Putamen (tissue), 1 donor: ENCODE results near the gene ZNF618.

Experiments
- DNase-seq: peaks from one replicate; pipeline ENCODE4 v3.0.0-alpha.2; 2016; ENCODE audit warnings: low spot score

ZNF618 gene

DNA sequence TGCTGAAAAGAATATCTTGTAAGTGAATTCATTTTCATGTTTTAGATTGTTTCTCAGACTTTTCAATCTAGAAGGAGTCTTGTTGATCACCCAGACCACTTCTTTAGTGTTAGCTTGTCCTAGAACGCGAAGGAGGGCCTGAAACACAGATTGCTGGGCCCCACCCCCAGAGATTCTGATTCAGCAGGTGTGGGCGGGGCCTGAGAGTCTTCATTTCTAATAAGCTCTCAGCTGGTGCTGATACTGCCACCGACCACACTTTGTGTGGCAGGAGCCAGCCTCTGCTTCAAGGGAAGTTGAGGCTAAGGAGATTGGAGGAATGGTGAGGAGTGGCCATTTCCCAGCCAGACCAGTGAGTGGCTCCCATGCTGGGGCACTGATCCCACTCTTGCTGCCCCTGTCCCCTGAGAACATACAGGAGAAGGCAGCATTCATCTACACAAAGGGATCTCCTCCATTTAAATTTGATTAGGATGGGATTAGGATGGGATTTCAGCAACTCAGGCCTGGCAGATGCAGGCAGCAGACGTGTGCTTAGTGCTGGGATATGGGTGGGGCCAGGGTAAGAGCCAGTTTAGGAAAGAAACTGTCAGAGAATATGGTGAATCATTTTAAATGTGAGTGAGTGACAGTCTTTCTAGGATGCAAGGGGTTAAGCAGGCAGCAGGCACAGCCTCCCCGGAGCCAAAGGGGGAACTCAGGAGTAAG is 35.9 kb downstream of the ZNF618 start:
- no peak for DNase-seq

- DNase-seq = no peak
These were observed 36.7 kb downstream of the ZNF618 start for GRCh38 chr9:113912816-113913215.

DNA sequence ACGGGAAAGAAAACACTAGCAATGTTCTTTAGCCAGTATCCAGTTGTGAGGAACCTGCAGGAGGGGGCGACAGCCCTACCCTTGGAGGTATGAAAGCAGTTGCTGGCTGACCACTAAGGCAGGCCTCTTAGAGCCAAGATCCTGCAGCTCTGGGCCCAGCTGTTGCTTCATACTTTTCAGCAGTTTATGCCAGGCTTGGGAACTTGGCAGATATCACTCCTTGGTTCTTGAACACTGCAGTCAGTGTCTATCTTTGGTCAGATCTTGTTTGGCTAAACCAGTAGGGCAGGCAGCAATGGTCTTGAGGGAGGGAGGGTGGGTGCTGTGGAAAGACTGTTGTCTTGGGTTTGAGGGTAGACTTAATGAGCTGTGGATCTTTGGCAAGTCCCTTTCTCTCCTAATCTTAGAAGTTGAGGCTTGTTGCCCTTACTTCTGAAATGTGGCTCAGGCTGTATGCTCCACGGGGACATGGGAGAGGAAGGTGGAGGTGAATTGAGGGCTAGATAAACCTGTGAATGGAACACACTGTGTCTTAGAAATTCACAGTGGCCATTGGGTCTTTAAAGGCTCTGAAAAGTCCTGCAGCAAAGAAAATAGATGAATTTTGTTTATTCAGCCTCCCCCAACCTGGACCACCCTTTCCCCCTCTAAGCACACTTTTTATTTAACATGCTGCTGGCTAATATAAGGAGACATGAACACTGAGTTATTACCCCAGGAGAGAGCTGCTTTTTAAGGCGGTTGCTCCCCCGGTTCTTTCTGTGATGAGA is 37.5 kb downstream of the ZNF618 start:
- no peak for DNase-seq

GRCh38 chr9:113914517-113914916 is 38.4 kb downstream of the ZNF618 start:
- DNase-seq = no peak

- no peak for DNase-seq
These were observed 39.8 kb downstream of the ZNF618 start for GRCh38 chr9:113915817-113916434.

DNA sequence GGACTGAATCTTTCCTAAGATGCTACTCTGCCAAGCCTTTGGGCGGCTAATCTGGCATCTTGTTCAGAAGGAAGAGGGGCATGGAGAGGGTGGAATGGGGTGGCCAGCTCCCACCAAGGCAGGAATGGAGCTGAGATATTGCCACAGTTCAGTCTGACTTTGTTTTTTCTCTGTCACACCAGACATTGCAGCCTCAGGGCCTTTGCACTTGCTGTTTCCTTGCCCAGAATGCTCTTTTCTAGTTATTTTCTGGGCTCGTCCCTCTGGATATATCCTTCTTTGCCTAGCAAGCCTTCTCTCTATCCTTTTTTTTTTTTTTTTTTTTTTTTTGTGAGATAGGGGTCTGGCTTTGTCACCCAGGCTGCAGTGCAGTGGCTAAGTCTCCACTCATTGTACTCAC is 40.8 kb downstream of the ZNF618 start:
- no peak for DNase-seq

- DNase-seq = no peak
These were observed 42.7 kb downstream of the ZNF618 start for GRCh38 chr9:113918697-113919350.

DNA sequence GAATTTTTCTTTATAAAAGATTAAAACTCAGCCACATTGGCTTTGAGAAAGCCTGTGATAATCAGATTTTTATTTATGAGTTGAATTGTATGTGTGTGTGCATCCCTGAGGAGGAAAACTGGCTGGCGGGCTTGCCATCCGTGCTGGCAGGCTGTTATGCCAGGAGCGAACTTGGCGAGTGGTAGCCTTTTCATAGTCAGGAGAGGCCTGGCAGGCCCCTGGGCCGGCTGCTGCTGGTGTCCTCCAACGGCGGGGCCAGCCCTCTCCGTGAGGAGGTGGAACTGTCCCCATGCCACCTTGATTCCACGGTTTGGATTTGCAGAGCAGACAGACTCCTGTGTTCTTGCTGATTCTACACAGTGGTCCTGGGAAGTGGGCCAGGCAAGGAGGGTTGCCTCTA is 43.3 kb downstream of the ZNF618 start:
- no peak for DNase-seq

- DNase-seq = no peak
These were observed 43.8 kb downstream of the ZNF618 start for GRCh38 chr9:113919871-113920270.

DNA sequence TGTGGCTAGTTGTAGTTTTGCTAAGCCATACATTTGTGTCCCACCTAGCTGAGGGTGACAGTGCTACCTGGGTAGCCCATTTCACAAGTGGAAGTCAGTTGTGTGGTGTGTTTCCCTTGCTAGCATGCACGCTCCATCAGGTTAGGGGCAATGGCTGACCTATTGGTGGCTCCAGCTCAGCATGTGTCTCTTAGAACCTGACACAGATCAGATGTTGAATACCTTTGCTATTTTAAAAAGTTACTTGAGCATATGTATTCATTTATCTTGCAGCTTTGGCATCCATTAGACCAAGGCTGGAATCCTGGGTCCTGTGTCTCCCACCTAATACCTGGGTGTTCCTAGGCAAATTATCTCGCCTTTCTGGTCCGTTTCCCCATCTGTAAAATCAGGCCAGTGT is 44.8 kb downstream of the ZNF618 start:
- DNase-seq = no peak

- DNase-seq = no peak
These were observed 45.4 kb downstream of the ZNF618 start for GRCh38 chr9:113921396-113921925.

GRCh38 chr9:113922160-113922559 is 46.1 kb downstream of the ZNF618 start:
- no peak for DNase-seq

DNA sequence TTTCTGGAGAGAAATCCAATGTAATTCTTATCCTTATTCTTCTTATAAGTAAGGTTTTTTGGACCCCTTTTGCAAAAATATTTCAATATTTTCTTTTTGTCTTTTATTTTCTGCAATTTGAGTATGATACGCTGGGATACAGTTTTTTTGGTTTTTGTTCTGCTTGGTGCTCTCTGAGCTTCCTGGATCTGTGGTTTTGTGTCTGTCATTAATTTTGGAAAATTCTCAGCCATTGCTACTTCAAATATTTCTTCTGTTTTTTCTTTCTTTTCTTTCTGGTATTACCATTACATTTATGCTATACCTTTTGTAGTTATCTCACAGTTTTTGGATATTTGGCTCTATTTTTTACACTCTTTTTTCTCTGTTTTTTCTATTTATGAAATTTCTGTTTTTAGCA is 50.1 kb downstream of the ZNF618 start:
- no peak for DNase-seq

DNA sequence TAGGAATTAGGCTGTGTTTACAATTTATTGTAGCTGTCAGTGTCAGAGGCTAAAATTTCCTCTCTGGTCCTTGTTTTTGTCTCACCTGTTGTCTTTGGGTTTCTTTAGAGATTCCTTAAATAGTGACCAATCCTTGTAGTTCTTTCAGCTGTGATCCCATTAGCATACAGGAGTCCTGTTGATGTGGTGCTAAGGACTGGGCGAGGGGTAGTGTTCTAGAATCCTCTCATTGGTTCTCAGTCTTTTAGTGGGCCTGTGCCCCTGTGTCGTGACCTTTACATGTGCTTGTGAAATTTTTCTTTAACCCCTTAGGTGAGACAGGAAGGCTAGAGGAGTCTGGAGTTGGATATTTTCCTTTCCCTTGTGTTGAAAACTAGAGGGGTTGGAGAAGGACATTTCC is 51.2 kb downstream of the ZNF618 start:
- DNase-seq = no peak

DNA sequence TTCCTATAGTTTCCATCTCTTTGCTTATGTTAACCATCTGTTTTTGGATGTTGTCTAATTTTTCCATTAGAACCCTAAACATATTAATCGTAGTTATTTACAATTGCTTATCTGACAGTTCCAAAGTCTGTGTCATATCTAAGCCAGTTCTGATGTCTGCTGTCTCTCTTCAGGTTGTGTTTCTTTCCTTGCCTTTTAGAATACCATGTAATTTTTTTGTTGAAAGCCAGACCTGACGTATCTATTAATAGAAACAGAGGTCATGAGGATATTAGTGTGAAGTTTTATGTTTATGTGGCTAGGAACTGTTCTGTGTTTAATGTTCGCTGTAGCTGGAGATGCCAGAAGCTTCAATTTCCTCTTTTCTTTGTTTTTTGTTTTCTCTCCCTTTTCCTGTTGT is 52.2 kb downstream of the ZNF618 start:
- DNase-seq = no peak

GRCh38 chr9:113929634-113930389 is 53.7 kb downstream of the ZNF618 start:
- no peak for DNase-seq

DNA sequence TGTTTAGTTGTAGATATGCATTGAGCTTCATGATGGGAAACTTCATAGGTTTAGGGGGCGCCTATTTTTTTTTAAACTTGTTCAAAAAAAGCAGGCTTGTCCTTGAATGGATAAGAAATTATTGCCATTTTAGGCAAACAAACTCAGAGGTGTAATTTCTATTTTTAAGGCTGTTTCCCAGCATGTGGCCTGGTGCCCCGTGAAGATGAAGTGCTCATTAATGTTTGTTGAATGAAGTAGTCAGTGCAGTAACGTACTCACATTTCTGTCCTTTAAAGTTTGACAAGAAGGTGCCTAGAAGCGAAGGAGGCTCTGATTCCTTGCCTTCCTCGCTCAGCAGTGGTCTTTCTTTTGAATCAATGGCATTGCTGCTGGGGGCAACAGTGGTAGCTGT is 54.3 kb downstream of the ZNF618 start:
- no peak for DNase-seq

DNA sequence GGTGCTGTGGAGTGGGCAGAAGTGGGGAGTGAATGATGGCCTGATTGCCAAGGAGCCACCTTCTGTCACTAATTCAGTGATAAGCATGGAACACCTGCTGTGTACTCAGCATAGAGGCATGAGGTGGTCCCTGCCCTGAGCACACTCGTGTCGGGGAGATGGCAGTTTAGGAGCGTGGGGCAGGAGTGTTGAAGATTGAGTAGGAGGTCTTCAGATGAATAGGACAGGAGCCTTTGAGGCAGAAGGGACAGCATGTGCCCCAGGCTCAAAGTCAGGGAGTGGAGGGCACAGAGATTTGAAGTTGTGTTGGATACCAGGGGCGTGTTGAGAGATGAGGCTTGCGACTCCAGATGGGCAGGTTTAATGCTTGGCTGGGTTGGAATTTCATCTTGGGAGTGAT is 55.0 kb downstream of the ZNF618 start:
- no peak for DNase-seq

DNA sequence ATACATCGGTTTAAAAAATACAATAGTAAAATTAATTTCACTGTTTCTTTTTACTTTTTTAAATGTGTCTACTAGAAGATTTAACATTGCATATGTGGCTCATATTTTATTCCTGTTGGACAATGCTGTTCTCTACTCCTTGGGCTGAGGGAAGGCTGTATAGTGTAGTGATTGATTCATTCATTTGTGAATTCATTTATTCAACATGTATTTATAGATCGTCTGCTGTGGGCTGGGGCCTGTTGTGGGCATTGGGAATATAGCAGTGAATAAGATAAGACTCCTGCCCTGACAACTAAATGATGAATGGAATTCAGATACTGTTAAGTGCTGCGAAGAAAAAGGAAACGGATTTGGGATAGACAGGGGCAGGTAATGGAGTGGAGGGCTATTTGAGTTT is 55.7 kb downstream of the ZNF618 start:
- no peak for DNase-seq

DNA sequence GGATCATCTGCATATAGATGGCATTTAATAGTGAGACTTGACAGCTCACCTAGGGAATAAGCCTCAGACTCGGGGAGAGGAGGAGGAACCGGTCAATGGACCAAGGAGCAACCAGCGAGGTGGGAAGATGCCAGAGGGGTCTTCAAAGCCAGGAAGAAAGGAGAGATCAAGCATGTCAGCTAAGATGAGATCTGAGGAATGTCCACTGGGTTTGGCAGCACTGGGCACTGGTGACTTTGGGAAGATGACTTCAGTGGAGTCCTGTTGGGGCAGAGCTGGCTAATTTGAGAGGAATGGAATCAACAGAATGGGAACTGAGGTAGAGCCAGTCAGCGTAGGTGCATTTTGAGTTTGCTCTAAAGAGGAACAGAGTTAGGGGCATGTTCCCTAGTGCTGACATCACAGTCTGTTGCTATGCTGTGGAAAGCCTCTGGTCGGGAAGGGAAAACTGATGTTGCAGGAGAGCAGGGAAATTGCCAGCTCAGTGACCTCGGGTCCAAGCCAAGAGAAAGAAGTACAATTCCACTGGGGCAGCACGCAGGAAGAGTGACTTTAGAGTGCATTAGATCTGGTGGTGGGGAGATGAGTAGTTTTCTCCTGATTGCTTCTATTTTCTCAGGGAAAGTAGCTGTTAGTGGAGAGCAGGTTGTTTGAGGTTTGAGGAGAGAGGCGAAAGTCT is 56.9 kb downstream of the ZNF618 start:
- DNase-seq = no peak

GRCh38 chr9:113933671-113934070 is 57.6 kb downstream of the ZNF618 start:
- no peak for DNase-seq
